BE2C (cell line): ENCODE data around the gene SIGLEC9.
"Not testable (repeated sequence)": the region's sequence is repeated elsewhere in the genome, so short reads cannot be mapped to it uniquely, and the experiment has no call there.

Source experiments
- DNase-seq: peaks from one replicate; pipeline ENCODE4 v3.0.0-alpha.2; 2020
- H3K27me3 ChIP-seq: fragments of 250-450 bp; sonication (Bioruptor Pico); 2 replicates; pipeline ENCODE4 v1.5.1; 2020; ENCODE audit warnings: mild to moderate bottlenecking
- H3K36me3 ChIP-seq: fragments of 250-450 bp; sonication (Bioruptor Pico); 2 replicates; pipeline ENCODE4 v1.5.1; 2020; ENCODE audit warnings: mild to moderate bottlenecking
- H3K4me1 ChIP-seq: fragments of 250-450 bp; sonication (Bioruptor Pico); 2 replicates; pipeline ENCODE4 v1.5.1; 2020
- H3K4me3 ChIP-seq: 2 replicates; pipeline ENCODE4 v1.5.1; 2011; ENCODE audit warnings: low read depth, low read length
- H3K9me3 ChIP-seq: fragments of 250-450 bp; sonication (Bioruptor Pico); 2 replicates; pipeline ENCODE4 v1.5.1; 2020
- CTCF ChIP-seq: IDR thresholded peaks from 2 replicates; pipeline ENCODE4 v1.5.1; 2012; ENCODE audit warnings: mild to moderate bottlenecking, low read depth, low read length

Gene SIGLEC9

GRCh38 chr19:51140441-51140840, 15.7 kb downstream of the SIGLEC9 start:
- DNase-seq = no peak
- no peak overlapping the region for H3K4me3 ChIP-seq
- H3K27me3 ChIP-seq = peaks cover 37% of the 10 kb centered on the region
- H3K36me3 ChIP-seq = no peaks in the 10 kb centered on the region
- H3K9me3 ChIP-seq = no peaks in the 10 kb centered on the region
- no peak for TF ChIP-seq CTCF
- no peaks in the 10 kb centered on the region for H3K4me1 ChIP-seq

- TF ChIP-seq CTCF = no peak
- H3K36me3 ChIP-seq = no peaks in the 10 kb centered on the region
- DNase-seq = no peak
- no peaks in the 10 kb centered on the region for H3K4me1 ChIP-seq
- H3K27me3 ChIP-seq = peaks cover 36% of the 10 kb centered on the region
- no peak overlapping the region for H3K4me3 ChIP-seq
- H3K9me3 ChIP-seq = no peaks in the 10 kb centered on the region
Measured at GRCh38 chr19:51141181-51141580, 16.5 kb downstream of the SIGLEC9 start.

GRCh38 chr19:51142119-51142518, 17.4 kb downstream of the SIGLEC9 start, which contains the start of gene SIGLEC7:
Gene SIGLEC7, plus strand, starts transcription at chr19:51142301. Its CDS starts 69 bp downstream, at chr19:51142370.
- TF ChIP-seq CTCF = no peak
- DNase-seq = no peak

GRCh38 chr19:51142809-51143475, 18.2 kb downstream of the SIGLEC9 start:
- not testable (repeated sequence) for H3K4me1 ChIP-seq, H3K9me3 ChIP-seq, H3K36me3 ChIP-seq, DNase-seq, H3K4me3 ChIP-seq
- H3K27me3 ChIP-seq = peaks cover 39% of the 10 kb centered on the region

More at GRCh38 chr19:51142119-51142518, 17.4 kb downstream of the SIGLEC9 start, which contains the start of gene SIGLEC7:
- no peaks in the 10 kb centered on the region for H3K4me1 ChIP-seq
- no peaks in the 10 kb centered on the region for H3K9me3 ChIP-seq
- H3K4me3 ChIP-seq = no peak within 1 kb of the TSS
- H3K27me3 ChIP-seq = peaks cover 36% of the 10 kb centered on the region
- H3K36me3 ChIP-seq = no peaks in the 10 kb centered on the region

- DNase-seq = no peak
- H3K4me3 ChIP-seq = no peak overlapping the region
- TF ChIP-seq CTCF = no peak
- H3K4me1 ChIP-seq = no peaks in the 10 kb centered on the region
- H3K9me3 ChIP-seq = no peaks in the 10 kb centered on the region
- H3K36me3 ChIP-seq = no peaks in the 10 kb centered on the region
- peaks cover 39% of the 10 kb centered on the region for H3K27me3 ChIP-seq
Measured at GRCh38 chr19:51143486-51143885, 18.8 kb downstream of the SIGLEC9 start.

GRCh38 chr19:51144482-51145045, 19.9 kb downstream of the SIGLEC9 start:
- no peak for DNase-seq
- no peaks in the 10 kb centered on the region for H3K36me3 ChIP-seq
- peaks cover 41% of the 10 kb centered on the region for H3K27me3 ChIP-seq
- no peak overlapping the region for H3K4me3 ChIP-seq
- no peaks in the 10 kb centered on the region for H3K9me3 ChIP-seq
- TF ChIP-seq CTCF = no peak
- no peaks in the 10 kb centered on the region for H3K4me1 ChIP-seq
